OCI-LY1 (cell line): Measurements from ENCODE around the gene VMAC.

ENCODE experiments used
- EZH2 ChIP-seq: fragments of 200-600 bp; sonication (generic), shearing (Covaris generic); IDR thresholded peaks from 2 replicates; pipeline ENCODE4 v1.8.0; 2017; ENCODE audit warnings: borderline replicate concordance, mixed run types, mild to moderate bottlenecking, antibody characterized with exemption, low read length, moderate library complexity, mixed read lengths
- TF ChIP-seq, protein P1 (sequence below): fragments of 200-600 bp; sonication (generic), shearing (Covaris generic); IDR thresholded peaks from 2 replicates; pipeline ENCODE4 v1.5.1; 2017; ENCODE audit warnings: mild to moderate bottlenecking, antibody characterized with exemption, low read length, moderate library complexity, mixed read lengths

DNA sequence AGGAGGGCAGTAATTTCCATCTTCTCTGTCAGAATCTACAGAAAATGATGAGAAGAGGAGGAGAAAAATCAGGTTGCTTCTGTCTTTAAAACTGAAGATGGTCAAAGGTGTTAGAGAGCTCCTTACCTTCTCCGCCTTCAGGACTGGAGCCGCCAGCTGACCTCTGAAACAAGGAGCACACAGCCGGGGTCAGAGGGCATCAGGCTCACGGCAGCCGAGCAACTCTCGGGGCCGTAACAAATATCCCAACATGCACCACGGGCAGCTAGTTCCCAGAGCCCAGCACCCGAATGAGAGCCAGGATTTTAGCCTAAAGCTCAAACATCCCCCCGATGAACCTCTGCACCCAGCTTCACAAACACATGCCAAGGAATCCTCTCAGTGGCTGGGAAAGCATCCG lies 37.0 kb downstream of the VMAC start:
- TF ChIP-seq, protein P1, sequence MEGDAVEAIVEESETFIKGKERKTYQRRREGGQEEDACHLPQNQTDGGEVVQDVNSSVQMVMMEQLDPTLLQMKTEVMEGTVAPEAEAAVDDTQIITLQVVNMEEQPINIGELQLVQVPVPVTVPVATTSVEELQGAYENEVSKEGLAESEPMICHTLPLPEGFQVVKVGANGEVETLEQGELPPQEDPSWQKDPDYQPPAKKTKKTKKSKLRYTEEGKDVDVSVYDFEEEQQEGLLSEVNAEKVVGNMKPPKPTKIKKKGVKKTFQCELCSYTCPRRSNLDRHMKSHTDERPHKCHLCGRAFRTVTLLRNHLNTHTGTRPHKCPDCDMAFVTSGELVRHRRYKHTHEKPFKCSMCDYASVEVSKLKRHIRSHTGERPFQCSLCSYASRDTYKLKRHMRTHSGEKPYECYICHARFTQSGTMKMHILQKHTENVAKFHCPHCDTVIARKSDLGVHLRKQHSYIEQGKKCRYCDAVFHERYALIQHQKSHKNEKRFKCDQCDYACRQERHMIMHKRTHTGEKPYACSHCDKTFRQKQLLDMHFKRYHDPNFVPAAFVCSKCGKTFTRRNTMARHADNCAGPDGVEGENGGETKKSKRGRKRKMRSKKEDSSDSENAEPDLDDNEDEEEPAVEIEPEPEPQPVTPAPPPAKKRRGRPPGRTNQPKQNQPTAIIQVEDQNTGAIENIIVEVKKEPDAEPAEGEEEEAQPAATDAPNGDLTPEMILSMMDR = no peak
- no peak for TF ChIP-seq EZH2
